Activated T-cell treated with anti-CD3 and anti-CD28 coated beads, Interleukin-2, amount 50 U/mL, for 72 hours (primary cell): ENCODE results near the gene DFFB. TPM values are rescaled to one million over a fixed set of nuclear protein-coding genes. Genes with fewer than 3 reads are reported as not detected.

Experiments
- ATAC-seq, 2 donors: fragments of 150-1000 bp; cut with Tn5 transposase; replicated peaks in 1 of 2; 2 replicates each; pipeline ENCODE4 v1.10.0; 2021; ENCODE audit warnings: moderate library complexity in 2 of 2, mild to moderate bottlenecking in 1 of 2
- DNase-seq, 2 donors: peaks; one replicate each; pipeline ENCODE4 v3.0.0; 2021 to 2022; ENCODE audit warnings: mixed read lengths in 1 of 2
- H3K27ac Mint-ChIP-seq: one replicate; pipeline ENCODE4 v1.8.0; 2022; ENCODE audit warnings: mild to moderate bottlenecking, moderate library complexity, mixed read lengths
- H3K27me3 Mint-ChIP-seq: one replicate; pipeline ENCODE4 v1.8.0; 2022; ENCODE audit warnings: low read depth, mixed read lengths
- H3K36me3 Mint-ChIP-seq, 2 donors: one replicate each; pipeline ENCODE4 v1.8.0; 2022; ENCODE audit warnings: mixed read lengths in 2 of 2, mild to moderate bottlenecking in 1 of 2; ENCODE audit not compliant: insufficient read depth in 2 of 2
- H3K4me1 Mint-ChIP-seq: one replicate; pipeline ENCODE4 v1.8.0; 2022; ENCODE audit warnings: low read depth, mixed read lengths
- H3K4me3 Mint-ChIP-seq, 2 donors: one replicate each; pipeline ENCODE4 v1.8.0; 2022; ENCODE audit warnings: mild to moderate bottlenecking in 2 of 2, mixed read lengths in 2 of 2, moderate library complexity in 2 of 2
- H3K9me3 Mint-ChIP-seq, 2 donors: one replicate each; pipeline ENCODE4 v1.8.0; 2022; ENCODE audit warnings: mixed read lengths in 2 of 2
- total RNA-seq, 2 donors: library from RNA; stranded (reverse); gene quantifications; one replicate each; pipeline ENCODE4 v1.2.3, GENCODE V29; 2022

Gene DFFB
- total RNA-seq, 2 donors from 2014 or later, result 8.2 to 8.6 TPM

- H3K4me1 Mint-ChIP-seq, result no peaks in the 10 kb centered on the region
- H3K4me3 Mint-ChIP-seq, result no peak overlapping the region
- no peak for DNase-seq
- H3K27ac Mint-ChIP-seq, result no peak overlapping the region
- H3K27me3 Mint-ChIP-seq, result no peaks in the 10 kb centered on the region
- ATAC-seq, result no peak
- peaks cover 16 to 23% of the 10 kb centered on the region in 2 donors for H3K36me3 Mint-ChIP-seq
- peaks cover 0 to 6% of the 10 kb centered on the region in 2 donors for H3K9me3 Mint-ChIP-seq
Measured at GRCh38 chr1:3841491-3841890, 15.8 kb upstream of the DFFB start.

GRCh38 chr1:3842912-3843311 is 14.4 kb upstream of the DFFB start:
- DNase-seq (no peak), ATAC-seq (no peak)
- Mint-ChIP-seq H3K27me3 (no peaks in the 10 kb centered on the region), H3K9me3 (peaks cover 0 to 2% of the 10 kb centered on the region in 2 donors), H3K4me3 (no peak overlapping the region), H3K36me3 (peaks cover 11 to 15% of the 10 kb centered on the region in 2 donors), H3K27ac (no peak overlapping the region), H3K4me1 (no peaks in the 10 kb centered on the region)

- Mint-ChIP-seq H3K4me3 (no peak overlapping the region), H3K36me3 (peaks cover 3 to 4% of the 10 kb centered on the region in 2 donors), H3K27ac (no peak overlapping the region), H3K4me1 (no peaks in the 10 kb centered on the region), H3K27me3 (no peaks in the 10 kb centered on the region), H3K9me3 (no peaks in the 10 kb centered on the region)
- ATAC-seq (no peak), DNase-seq (no peak)
Measured at GRCh38 chr1:3846541-3846940, 10.7 kb upstream of the DFFB start.

- Mint-ChIP-seq H3K36me3 (peaks cover 3 to 4% of the 10 kb centered on the region in 2 donors), H3K27ac (no peak overlapping the region)
Measured at GRCh38 chr1:3847081-3847480, 10.2 kb upstream of the DFFB start.

GRCh38 chr1:3850857-3851256 is 6.4 kb upstream of the DFFB start:
- Mint-ChIP-seq H3K9me3 (no peaks in the 10 kb centered on the region), H3K4me3 (no peak overlapping the region), H3K4me1 (peaks cover 21% of the 10 kb centered on the region), H3K27me3 (no peaks in the 10 kb centered on the region), H3K27ac (no peak overlapping the region), H3K36me3 (peaks cover 0 to 4% of the 10 kb centered on the region in 2 donors)
- DNase-seq (no peak), ATAC-seq (no peak)

More at GRCh38 chr1:3847081-3847480, 10.2 kb upstream of the DFFB start:
- Mint-ChIP-seq H3K9me3 (no peaks in the 10 kb centered on the region), H3K4me1 (no peaks in the 10 kb centered on the region), H3K4me3 (no peak overlapping the region), H3K27me3 (no peaks in the 10 kb centered on the region)
- DNase-seq (no peak), ATAC-seq (no peak)

GRCh38 chr1:3851292-3851691 is 6.0 kb upstream of the DFFB start:
- Mint-ChIP-seq H3K27ac (no peak overlapping the region), H3K4me3 (no peak overlapping the region), H3K36me3 (peaks cover 0 to 4% of the 10 kb centered on the region in 2 donors), H3K9me3 (no peaks in the 10 kb centered on the region), H3K4me1 (peaks cover 25% of the 10 kb centered on the region), H3K27me3 (no peaks in the 10 kb centered on the region)
- DNase-seq (no peak), ATAC-seq (no peak)

- Mint-ChIP-seq H3K27ac (no peak overlapping the region), H3K4me3 (no peak overlapping the region), H3K9me3 (no peaks in the 10 kb centered on the region), H3K4me1 (peaks cover 25% of the 10 kb centered on the region), H3K36me3 (peaks cover 0 to 3% of the 10 kb centered on the region in 2 donors), H3K27me3 (no peaks in the 10 kb centered on the region)
- DNase-seq (no peak), ATAC-seq (no peak)
Measured at GRCh38 chr1:3852091-3852490, 5.2 kb upstream of the DFFB start.

- ATAC-seq, result no peak
- H3K27me3 Mint-ChIP-seq, result no peaks in the 10 kb centered on the region
- peaks cover 25% of the 10 kb centered on the region for H3K4me1 Mint-ChIP-seq
- no peak overlapping the region for H3K27ac Mint-ChIP-seq
- DNase-seq, result no peak
- no peaks in the 10 kb centered on the region for H3K9me3 Mint-ChIP-seq
- H3K36me3 Mint-ChIP-seq, result peaks cover 0 to 3% of the 10 kb centered on the region in 2 donors
- H3K4me3 Mint-ChIP-seq, result peak overlapping the region in 1 of 2 donors; percentile 17
Measured at GRCh38 chr1:3852711-3853485, 4.4 kb upstream of the DFFB start.

GRCh38 chr1:3857791-3858129 is 484 bp downstream of the DFFB start:
- peak overlapping the region; percentile 95 to 97 for H3K4me3 Mint-ChIP-seq
- H3K27me3 Mint-ChIP-seq, result no peaks in the 10 kb centered on the region
- no peaks in the 10 kb centered on the region for H3K9me3 Mint-ChIP-seq
- H3K27ac Mint-ChIP-seq, result no peak overlapping the region
- DNase-seq (no peak), ATAC-seq (no peak)
- peaks cover 35% of the 10 kb centered on the region for H3K4me1 Mint-ChIP-seq
- H3K36me3 Mint-ChIP-seq, result no peaks in the 10 kb centered on the region

GRCh38 chr1:3858231-3858981 is 1.1 kb downstream of the DFFB start:
- no peaks in the 10 kb centered on the region for H3K9me3 Mint-ChIP-seq
- H3K4me1 Mint-ChIP-seq, result peaks cover 33% of the 10 kb centered on the region
- no peak overlapping the region for H3K27ac Mint-ChIP-seq
- peak overlapping the region; percentile 95 to 97 for H3K4me3 Mint-ChIP-seq
- no peaks in the 10 kb centered on the region for H3K27me3 Mint-ChIP-seq
- ATAC-seq (no peak), DNase-seq (peak in 1 of 2 donors; percentile 9)
- no peaks in the 10 kb centered on the region for H3K36me3 Mint-ChIP-seq

- DNase-seq (no peak), ATAC-seq (no peak)
- H3K4me1 Mint-ChIP-seq, result peaks cover 9% of the 10 kb centered on the region
- H3K4me3 Mint-ChIP-seq, result no peak overlapping the region
- H3K27ac Mint-ChIP-seq, result no peak overlapping the region
- peaks cover 0 to under 1% of the 10 kb centered on the region in 2 donors for H3K9me3 Mint-ChIP-seq
- H3K36me3 Mint-ChIP-seq, result peaks cover 1 to 2% of the 10 kb centered on the region in 2 donors
- H3K27me3 Mint-ChIP-seq, result no peaks in the 10 kb centered on the region
Measured at GRCh38 chr1:3863231-3863935, 6.1 kb downstream of the DFFB start.

GRCh38 chr1:3864884-3865283 is 7.6 kb downstream of the DFFB start:
- ATAC-seq, result no peak
- Mint-ChIP-seq H3K4me1 (no peaks in the 10 kb centered on the region), H3K9me3 (peaks cover 0 to 1% of the 10 kb centered on the region in 2 donors), H3K4me3 (no peak overlapping the region), H3K27ac (peak overlapping the region; percentile 60), H3K36me3 (peaks cover 3 to 8% of the 10 kb centered on the region in 2 donors), H3K27me3 (no peaks in the 10 kb centered on the region)
- no peak for DNase-seq

- DNase-seq (no peak), ATAC-seq (no peak)
- H3K4me3 Mint-ChIP-seq, result no peak overlapping the region
- H3K4me1 Mint-ChIP-seq, result no peaks in the 10 kb centered on the region
- H3K27me3 Mint-ChIP-seq, result no peaks in the 10 kb centered on the region
- peaks cover 0 to 1% of the 10 kb centered on the region in 2 donors for H3K9me3 Mint-ChIP-seq
- H3K27ac Mint-ChIP-seq, result no peak overlapping the region
- peaks cover 3 to 8% of the 10 kb centered on the region in 2 donors for H3K36me3 Mint-ChIP-seq
Measured at GRCh38 chr1:3865606-3866160, 8.4 kb downstream of the DFFB start.
